Nephron (organoid): ENCODE results near the gene ARHGAP18.

Experiments used
- H3K27ac Mint-ChIP-seq, 3 experiments: 2 replicates each; pipeline ENCODE4 v1.8.0; 2020; ENCODE audit warnings: mixed read lengths in 3 of 3, mild to moderate bottlenecking in 2 of 3, moderate library complexity in 1 of 3
- H3K27me3 Mint-ChIP-seq: 2 replicates; pipeline ENCODE4 v1.8.0; 2021; ENCODE audit warnings: low read depth, mild to moderate bottlenecking, moderate library complexity, mixed read lengths
- H3K36me3 Mint-ChIP-seq: 2 replicates; pipeline ENCODE4 v1.8.0; 2020; ENCODE audit warnings: low read depth, mixed read lengths
- H3K4me1 Mint-ChIP-seq: 2 replicates; pipeline ENCODE4 v1.8.0; 2020; ENCODE audit warnings: mixed read lengths
- H3K4me3 Mint-ChIP-seq, 3 experiments: 2 replicates each; pipeline ENCODE4 v1.8.0; 2020; ENCODE audit warnings: mild to moderate bottlenecking in 3 of 3, mixed read lengths in 3 of 3, moderate library complexity in 2 of 3
- H3K9me3 Mint-ChIP-seq: 2 replicates; pipeline ENCODE4 v1.8.0; 2020; ENCODE audit warnings: mixed read lengths
- CTCF ChIP-seq, 3 experiments: fragments of 200-600 bp; sonication (generic); IDR thresholded peaks; one replicate each; pipeline ENCODE4 v1.5.0; 2021; ENCODE audit warnings: antibody characterized with exemption in 3 of 3; ENCODE audit not compliant: unreplicated experiment in 3 of 3

ARHGAP18 gene

GRCh38 chr6:129694036-129694435 lies 15.9 kb downstream of the ARHGAP18 start:
- Mint-ChIP-seq H3K9me3 (no peaks in the 10 kb centered on the region), H3K4me1 (peaks cover 6% of the 10 kb centered on the region), H3K27ac (no peak overlapping the region), H3K36me3 (no peaks in the 10 kb centered on the region), H3K4me3 (no peak overlapping the region), H3K27me3 (no peaks in the 10 kb centered on the region)
- TF ChIP-seq CTCF (IDR thresholded peaks at IDR 0.05; ENCODE audit: unreplicated experiment in 3 of 3), result no peak

- no peak overlapping the region for H3K4me3 Mint-ChIP-seq
- H3K27me3 Mint-ChIP-seq, result no peaks in the 10 kb centered on the region
- H3K4me1 Mint-ChIP-seq, result peaks cover 9% of the 10 kb centered on the region
- H3K36me3 Mint-ChIP-seq, result no peaks in the 10 kb centered on the region
- TF ChIP-seq CTCF (IDR thresholded peaks at IDR 0.05; ENCODE audit: unreplicated experiment in 3 of 3), result no peak
- H3K27ac Mint-ChIP-seq, result no peak overlapping the region
- H3K9me3 Mint-ChIP-seq, result no peaks in the 10 kb centered on the region
Measured at GRCh38 chr6:129692467-129692866, 17.5 kb downstream of the ARHGAP18 start.

- Mint-ChIP-seq H3K36me3 (no peaks in the 10 kb centered on the region), H3K4me1 (peaks cover 9% of the 10 kb centered on the region), H3K9me3 (no peaks in the 10 kb centered on the region), H3K27ac (no peak overlapping the region), H3K27me3 (no peaks in the 10 kb centered on the region), H3K4me3 (no peak overlapping the region)
- no peak for TF ChIP-seq CTCF (IDR thresholded peaks at IDR 0.05; ENCODE audit: unreplicated experiment in 3 of 3)
Measured at GRCh38 chr6:129691709-129692108, 18.3 kb downstream of the ARHGAP18 start.

- no peaks in the 10 kb centered on the region for H3K27me3 Mint-ChIP-seq
- peaks cover 10% of the 10 kb centered on the region for H3K4me1 Mint-ChIP-seq
- H3K9me3 Mint-ChIP-seq, result no peaks in the 10 kb centered on the region
- H3K36me3 Mint-ChIP-seq, result no peaks in the 10 kb centered on the region
- no peak overlapping the region for H3K27ac Mint-ChIP-seq
- H3K4me3 Mint-ChIP-seq, result no peak overlapping the region
- no peak for TF ChIP-seq CTCF (IDR thresholded peaks at IDR 0.05; ENCODE audit: unreplicated experiment in 3 of 3)
Measured at GRCh38 chr6:129691043-129691640, 18.8 kb downstream of the ARHGAP18 start.

- H3K27ac Mint-ChIP-seq, result peak overlapping the region in 2 of 3 experiments; percentile 16 to 24
- H3K4me3 Mint-ChIP-seq, result no peak overlapping the region
- H3K9me3 Mint-ChIP-seq, result no peaks in the 10 kb centered on the region
- no peak for TF ChIP-seq CTCF (IDR thresholded peaks at IDR 0.05; ENCODE audit: unreplicated experiment in 3 of 3)
- no peaks in the 10 kb centered on the region for H3K36me3 Mint-ChIP-seq
- H3K27me3 Mint-ChIP-seq, result no peaks in the 10 kb centered on the region
- peaks cover 34% of the 10 kb centered on the region for H3K4me1 Mint-ChIP-seq
Measured at GRCh38 chr6:129686941-129687627, 22.9 kb downstream of the ARHGAP18 start.

- Mint-ChIP-seq H3K27me3 (no peaks in the 10 kb centered on the region), H3K4me3 (no peak overlapping the region), H3K27ac (peak overlapping the region; percentile 17 to 65 (median 33)), H3K9me3 (no peaks in the 10 kb centered on the region), H3K4me1 (peaks cover 45% of the 10 kb centered on the region), H3K36me3 (no peaks in the 10 kb centered on the region)
- no peak for TF ChIP-seq CTCF (IDR thresholded peaks at IDR 0.05; ENCODE audit: unreplicated experiment in 3 of 3)
Measured at GRCh38 chr6:129685662-129686031, 24.3 kb downstream of the ARHGAP18 start.
